ENCODE results near the gene PRXL2B. TPM values are rescaled to one million over a fixed set of nuclear protein-coding genes. Genes with fewer than 3 reads are reported as not detected.

The PRXL2B gene
- total RNA-seq, 1 experiment from 2014 or later = 40.7 TPM

DNA sequence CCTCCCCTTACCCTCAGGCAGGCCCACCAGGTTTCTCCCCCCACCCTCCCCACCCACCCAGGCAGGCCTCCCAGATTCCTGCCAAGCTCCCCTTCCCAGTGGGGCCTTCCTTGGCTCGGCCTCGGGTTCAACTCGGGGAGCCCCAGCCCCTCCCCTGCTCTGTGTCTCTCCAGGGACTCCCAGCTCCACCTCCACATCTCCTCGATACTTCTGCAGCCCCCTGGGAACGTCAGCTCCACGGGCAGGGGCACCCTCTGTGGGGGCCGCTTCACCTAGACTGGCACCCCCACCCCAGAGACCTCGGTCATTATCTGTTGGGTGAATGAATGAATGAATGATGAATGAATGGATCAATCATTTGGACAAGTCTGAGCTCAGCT, 45.5 kb downstream of the PRXL2B start:
- no peak overlapping the region for H4K5ac ChIP-seq (ENCODE audit: insufficient read length, low read depth, low read length)
- peaks cover 14 to 32% of the 10 kb centered on the region in 2 experiments for H3K4me1 Mint-ChIP-seq
- no peak overlapping the region for H3K27ac Mint-ChIP-seq
- peaks cover 22% of the 10 kb centered on the region; the same call in 1 of the 2 replicates for H3K27me3 ChIP-seq (ENCODE audit: insufficient read depth, low read length)
- H2BK15ac ChIP-seq (ENCODE audit: low read depth, low read length) = no peak overlapping the region
- H2BK120ac ChIP-seq (ENCODE audit: low read depth, low read length, poor library complexity, severe bottlenecking) = no peak overlapping the region
- DNase-seq = no peak
- H3K23ac ChIP-seq (ENCODE audit: insufficient read length, low read depth, low read length) = no peak overlapping the region
- H3T11ph ChIP-seq (ENCODE audit: low read length) = no peak overlapping the region
- H3K36me3 Mint-ChIP-seq (ENCODE audit: insufficient read depth in 1 of 3, low read depth in 3 of 3) = peaks cover 7 to 13% (median 10%) of the 10 kb centered on the region in 3 experiments
- no peaks in the 10 kb centered on the region for H3K79me1 ChIP-seq (ENCODE audit: insufficient read depth, low read depth, low read length, poor library complexity, severe bottlenecking)
- TF ChIP-seq, protein P1, sequence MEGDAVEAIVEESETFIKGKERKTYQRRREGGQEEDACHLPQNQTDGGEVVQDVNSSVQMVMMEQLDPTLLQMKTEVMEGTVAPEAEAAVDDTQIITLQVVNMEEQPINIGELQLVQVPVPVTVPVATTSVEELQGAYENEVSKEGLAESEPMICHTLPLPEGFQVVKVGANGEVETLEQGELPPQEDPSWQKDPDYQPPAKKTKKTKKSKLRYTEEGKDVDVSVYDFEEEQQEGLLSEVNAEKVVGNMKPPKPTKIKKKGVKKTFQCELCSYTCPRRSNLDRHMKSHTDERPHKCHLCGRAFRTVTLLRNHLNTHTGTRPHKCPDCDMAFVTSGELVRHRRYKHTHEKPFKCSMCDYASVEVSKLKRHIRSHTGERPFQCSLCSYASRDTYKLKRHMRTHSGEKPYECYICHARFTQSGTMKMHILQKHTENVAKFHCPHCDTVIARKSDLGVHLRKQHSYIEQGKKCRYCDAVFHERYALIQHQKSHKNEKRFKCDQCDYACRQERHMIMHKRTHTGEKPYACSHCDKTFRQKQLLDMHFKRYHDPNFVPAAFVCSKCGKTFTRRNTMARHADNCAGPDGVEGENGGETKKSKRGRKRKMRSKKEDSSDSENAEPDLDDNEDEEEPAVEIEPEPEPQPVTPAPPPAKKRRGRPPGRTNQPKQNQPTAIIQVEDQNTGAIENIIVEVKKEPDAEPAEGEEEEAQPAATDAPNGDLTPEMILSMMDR (conservative IDR thresholded peaks at IDR 0.05) = no peak
- peaks cover 2% of the 10 kb centered on the region for H4K20me1 ChIP-seq (ENCODE audit: control insufficient read depth, insufficient read depth, insufficient read length)
- no peak overlapping the region for H3K4me3 Mint-ChIP-seq
- no peak overlapping the region for H2BK20ac ChIP-seq (ENCODE audit: low read depth, low read length, poor library complexity, severe bottlenecking)
- no peak overlapping the region for H3K18ac ChIP-seq (ENCODE audit: insufficient read length, low read depth, low read length)
- H3K4ac ChIP-seq (ENCODE audit: low read depth, low read length) = no peak overlapping the region
- H4K91ac ChIP-seq (ENCODE audit: insufficient read length, low read depth, low read length) = no peak overlapping the region
- H3K56ac ChIP-seq (ENCODE audit: insufficient read length, low read depth, low read length) = no peak overlapping the region
- H3K9me3 Mint-ChIP-seq = peaks cover 20 to 27% of the 10 kb centered on the region in 2 experiments
- no peak overlapping the region for H2AK5ac ChIP-seq (ENCODE audit: insufficient read length, low read length)
- no peak overlapping the region for H2BK12ac ChIP-seq (ENCODE audit: insufficient read length, low read depth, low read length)
- no peak overlapping the region for H3K4me2 ChIP-seq (ENCODE audit: insufficient read depth, insufficient read length, low read length)
- no peak overlapping the region for H3K14ac ChIP-seq (ENCODE audit: insufficient read depth, low read length)
- H3K27ac ChIP-seq (ENCODE audit: insufficient read length, low read depth, low read length) = no peak overlapping the region
- H2BK5ac ChIP-seq (ENCODE audit: insufficient read length, low read length) = no peak overlapping the region
- H3K23me2 ChIP-seq (ENCODE audit: insufficient read length, low read depth, low read length, poor library complexity, severe bottlenecking) = peaks cover 3% of the 10 kb centered on the region
- H3K79me2 ChIP-seq (ENCODE audit: insufficient read depth, low read length) = no peaks in the 10 kb centered on the region
- no CpG with 5 or more reads among the region's 8 CpGs for WGBS (ENCODE audit: extremely low coverage, insufficient read length, low lambda C conversion rate)
- no peak overlapping the region for H3K9ac ChIP-seq (ENCODE audit: extremely low read depth, insufficient read length, low read length)
- peaks cover 66% of the 10 kb centered on the region for H3K27me3 Mint-ChIP-seq (ENCODE audit: low read depth)
- H3K4me1 ChIP-seq (ENCODE audit: insufficient read depth, low read length) = no peaks in the 10 kb centered on the region
- H4K8ac ChIP-seq (replicated peaks; ENCODE audit: insufficient read length, low read depth, low read length) = no peak overlapping the region
- peaks cover 4% of the 10 kb centered on the region for H3K9me3 ChIP-seq (ENCODE audit: control insufficient read depth, low read depth, low read length)
- H2AFZ ChIP-seq (ENCODE audit: low read length) = no peak overlapping the region
